ENCODE measurements around the gene HK3.

The HK3 gene

GRCh38 chr5:176846335-176847140 is 52.6 kb downstream of the HK3 start:
- DNase-seq: no peak

- no peak for DNase-seq
These were observed 53.8 kb downstream of the HK3 start for GRCh38 chr5:176845392-176845713.

- peak; percentile 37 for DNase-seq
These were observed 54.3 kb downstream of the HK3 start for GRCh38 chr5:176844706-176845391.

GRCh38 chr5:176844281-176844680 is 54.9 kb downstream of the HK3 start:
- DNase-seq: no peak

- DNase-seq: no peak
These were observed 55.5 kb downstream of the HK3 start for GRCh38 chr5:176843673-176844072.

- DNase-seq: no peak
These were observed 61.4 kb downstream of the HK3 start for GRCh38 chr5:176837707-176838115.

- DNase-seq: no peak
These were observed 62.1 kb downstream of the HK3 start for GRCh38 chr5:176836811-176837706.

GRCh38 chr5:176835918-176836317 is 63.2 kb downstream of the HK3 start:
- no peak for DNase-seq

- no peak for DNase-seq
These were observed 65.9 kb downstream of the HK3 start for GRCh38 chr5:176833286-176833685.

GRCh38 chr5:176832162-176832561 is 67.0 kb downstream of the HK3 start:
- DNase-seq: no peak

- no peak for DNase-seq
These were observed 67.7 kb downstream of the HK3 start for GRCh38 chr5:176831425-176831824.

- no peak for DNase-seq
These were observed 68.1 kb downstream of the HK3 start for GRCh38 chr5:176830995-176831423.

Measured in NCI-H2227 treated with DMSO at 0.1 percent for 48 hours (cell line).